ENCODE data around the gene MACO1. TPM values are rescaled to one million over a fixed set of nuclear protein-coding genes. Genes with fewer than 3 reads are reported as not detected.

MACO1 gene
- total and polyA plus RNA-seq, 2 donors, result 17.3 to 21.3 TPM

- Histone ChIP-seq H3K27me3 (ENCODE audit: control insufficient read depth in 2 of 2, insufficient read depth in 1 of 2, low read length in 1 of 2) (no peaks in the 10 kb centered on the region), H3K9me3 (ENCODE audit: control insufficient read depth in 2 of 2, insufficient read depth in 1 of 2, low read length in 1 of 2) (no peaks in the 10 kb centered on the region), H3K4me3 (ENCODE audit: low read length in 2 of 2) (no peak overlapping the region), H3K4me1 (ENCODE audit: control insufficient read depth in 2 of 2, insufficient read depth in 2 of 2, low read length in 2 of 2) (no peaks in the 10 kb centered on the region), H3K36me3 (ENCODE audit: control insufficient read depth in 2 of 2, insufficient read depth in 2 of 2, low read length in 1 of 2) (peaks cover 56 to 75% of the 10 kb centered on the region in 2 donors), H3K27ac (ENCODE audit: low read depth in 1 of 2, low read length in 1 of 2) (no peak overlapping the region)
- no peak for DNase-seq (ENCODE audit: low read depth in 6 of 9, low spot score in 9 of 9)
- WGBS, result 97% methylated on average over 8 of the region's 8 CpGs
Observed at GRCh38 chr1:25492323-25492722, 61.6 kb downstream of the MACO1 start.

- peaks cover 59 to 76% of the 10 kb centered on the region in 2 donors for H3K36me3 ChIP-seq (ENCODE audit: control insufficient read depth in 2 of 2, insufficient read depth in 2 of 2, low read length in 1 of 2)
- H3K4me1 ChIP-seq (ENCODE audit: control insufficient read depth in 2 of 2, insufficient read depth in 2 of 2, low read length in 2 of 2), result no peaks in the 10 kb centered on the region
- 93% methylated on average over 3 of the region's 3 CpGs for WGBS
- no peaks in the 10 kb centered on the region for H3K9me3 ChIP-seq (ENCODE audit: control insufficient read depth in 2 of 2, insufficient read depth in 1 of 2, low read length in 1 of 2)
- DNase-seq (ENCODE audit: low read depth in 6 of 9, low spot score in 9 of 9), result no peak
- no peaks in the 10 kb centered on the region for H3K27me3 ChIP-seq (ENCODE audit: control insufficient read depth in 2 of 2, insufficient read depth in 1 of 2, low read length in 1 of 2)
- H3K4me3 ChIP-seq (ENCODE audit: low read length in 2 of 2), result no peak overlapping the region
- peak overlapping the region; percentile 18 to 26 for H3K27ac ChIP-seq (ENCODE audit: low read depth in 1 of 2, low read length in 1 of 2)
Observed at GRCh38 chr1:25494952-25495351, 64.3 kb downstream of the MACO1 start.

GRCh38 chr1:25500694-25501093, 70.0 kb downstream of the MACO1 start:
- Histone ChIP-seq H3K4me3 (ENCODE audit: low read length in 2 of 2) (no peak overlapping the region), H3K27me3 (ENCODE audit: control insufficient read depth in 2 of 2, insufficient read depth in 1 of 2, low read length in 1 of 2) (no peaks in the 10 kb centered on the region), H3K36me3 (ENCODE audit: control insufficient read depth in 2 of 2, insufficient read depth in 2 of 2, low read length in 1 of 2) (peaks cover 28 to 49% of the 10 kb centered on the region in 2 donors), H3K4me1 (ENCODE audit: control insufficient read depth in 2 of 2, insufficient read depth in 2 of 2, low read length in 2 of 2) (peaks cover 2 to 14% of the 10 kb centered on the region in 2 donors), H3K27ac (ENCODE audit: low read depth in 1 of 2, low read length in 1 of 2) (no peak overlapping the region), H3K9me3 (ENCODE audit: control insufficient read depth in 2 of 2, insufficient read depth in 1 of 2, low read length in 1 of 2) (no peaks in the 10 kb centered on the region)
- no peak for DNase-seq (ENCODE audit: low read depth in 6 of 9, low spot score in 9 of 9)
- WGBS, result 95% methylated on average over 1 of the region's 1 CpG

GRCh38 chr1:25501235-25502058, 70.8 kb downstream of the MACO1 start:
- Histone ChIP-seq H3K4me1 (ENCODE audit: control insufficient read depth in 2 of 2, insufficient read depth in 2 of 2, low read length in 2 of 2) (peaks cover 2 to 22% of the 10 kb centered on the region in 2 donors), H3K4me3 (ENCODE audit: low read length in 2 of 2) (no peak overlapping the region), H3K27ac (ENCODE audit: low read depth in 1 of 2, low read length in 1 of 2) (no peak overlapping the region), H3K36me3 (ENCODE audit: control insufficient read depth in 2 of 2, insufficient read depth in 2 of 2, low read length in 1 of 2) (peaks cover 23 to 44% of the 10 kb centered on the region in 2 donors), H3K27me3 (ENCODE audit: control insufficient read depth in 2 of 2, insufficient read depth in 1 of 2, low read length in 1 of 2) (no peaks in the 10 kb centered on the region), H3K9me3 (ENCODE audit: control insufficient read depth in 2 of 2, insufficient read depth in 1 of 2, low read length in 1 of 2) (peaks cover 0 to 4% of the 10 kb centered on the region in 2 donors)
- DNase-seq (ENCODE audit: low read depth in 6 of 9, low spot score in 9 of 9), result no peak
- WGBS, result 95% methylated on average over 7 of the region's 7 CpGs

DNA sequence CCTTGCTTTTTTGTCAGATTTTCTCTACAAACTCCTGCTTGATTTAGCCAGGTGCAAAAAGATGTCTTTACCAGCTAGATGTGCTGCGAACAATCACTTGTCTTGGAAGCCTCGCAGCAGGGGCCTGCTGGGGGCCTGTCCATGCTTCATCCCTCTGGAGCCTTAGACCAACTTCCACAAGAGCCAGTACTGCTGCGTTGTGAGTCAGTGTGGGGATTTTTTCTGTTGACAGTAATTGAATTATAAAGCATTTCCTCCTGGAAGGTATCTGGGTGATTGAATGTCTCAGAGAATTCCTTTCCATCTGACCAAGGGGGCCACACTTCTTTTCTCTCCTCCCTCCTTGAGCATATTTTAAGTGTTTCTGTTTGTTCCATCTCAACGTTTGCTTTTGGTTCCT, 72.3 kb downstream of the MACO1 start:
- H3K27ac ChIP-seq (ENCODE audit: low read depth in 1 of 2, low read length in 1 of 2), result peak overlapping the region in 1 of 2 donors; percentile 21
- H3K27me3 ChIP-seq (ENCODE audit: control insufficient read depth in 2 of 2, insufficient read depth in 1 of 2, low read length in 1 of 2), result no peaks in the 10 kb centered on the region
- H3K4me3 ChIP-seq (ENCODE audit: low read length in 2 of 2), result no peak overlapping the region
- H3K4me1 ChIP-seq (ENCODE audit: control insufficient read depth in 2 of 2, insufficient read depth in 2 of 2, low read length in 2 of 2), result peaks cover 2 to 24% of the 10 kb centered on the region in 2 donors
- no peak for DNase-seq (ENCODE audit: low read depth in 6 of 9, low spot score in 9 of 9)
- peaks cover 18 to 33% of the 10 kb centered on the region in 2 donors for H3K36me3 ChIP-seq (ENCODE audit: control insufficient read depth in 2 of 2, insufficient read depth in 2 of 2, low read length in 1 of 2)
- peaks cover 0 to 4% of the 10 kb centered on the region in 2 donors for H3K9me3 ChIP-seq (ENCODE audit: control insufficient read depth in 2 of 2, insufficient read depth in 1 of 2, low read length in 1 of 2)
- 80% methylated on average over 4 of the region's 4 CpGs for WGBS

DNA sequence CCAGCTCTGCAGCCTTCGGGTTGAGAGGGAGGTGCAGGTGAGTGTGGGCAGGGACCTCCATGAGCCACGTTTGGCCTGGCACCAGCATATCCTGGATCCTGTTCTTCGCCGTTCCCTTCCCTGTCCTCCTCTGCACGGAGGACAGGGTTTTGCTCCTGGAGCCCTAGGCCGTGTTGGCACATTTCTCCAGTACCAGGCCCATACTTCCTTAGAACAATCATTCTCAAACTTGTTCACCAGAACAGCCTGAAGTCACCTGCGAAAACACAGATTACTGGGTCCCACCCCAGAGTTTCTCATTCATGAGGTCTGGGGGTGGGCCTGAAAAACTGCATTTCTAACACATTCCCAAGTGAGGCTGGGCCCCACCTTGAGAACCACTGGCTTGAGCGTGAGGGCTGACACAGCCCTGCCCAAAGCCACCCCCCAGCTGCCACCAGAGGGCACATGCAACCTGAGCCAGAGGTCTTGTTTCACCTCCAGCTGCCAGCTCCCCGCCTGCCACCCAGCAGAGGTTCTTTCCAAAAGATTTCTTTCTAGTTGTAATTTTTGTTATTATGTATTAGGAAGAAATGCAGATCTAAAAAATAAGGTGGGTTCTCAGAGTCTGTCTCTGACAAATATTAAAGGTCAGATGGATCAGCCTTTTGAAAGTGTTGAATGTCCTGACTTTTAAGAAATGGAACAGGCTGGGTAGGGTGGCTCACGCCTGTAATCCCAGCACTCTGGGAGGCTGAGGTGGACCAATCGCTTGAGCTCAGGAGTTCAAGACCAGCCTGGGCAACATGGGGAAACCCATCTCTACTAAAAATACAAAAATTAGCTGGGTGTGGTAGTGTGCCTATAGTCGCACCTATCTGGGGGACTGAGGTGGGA, 73.1 kb downstream of the MACO1 start:
- DNase-seq (ENCODE audit: low read depth in 6 of 9, low spot score in 9 of 9), result peak in 8 of 9 donors; percentile 33 to 77 (median 46)
- peak overlapping the region in 1 of 2 donors; percentile 21 for H3K27ac ChIP-seq (ENCODE audit: low read depth in 1 of 2, low read length in 1 of 2)
- peaks cover 13 to 25% of the 10 kb centered on the region in 2 donors for H3K36me3 ChIP-seq (ENCODE audit: control insufficient read depth in 2 of 2, insufficient read depth in 2 of 2, low read length in 1 of 2)
- H3K4me3 ChIP-seq (ENCODE audit: low read length in 2 of 2), result no peak overlapping the region
- 95% methylated on average over 12 of the region's 12 CpGs for WGBS
- H3K9me3 ChIP-seq (ENCODE audit: control insufficient read depth in 2 of 2, insufficient read depth in 1 of 2, low read length in 1 of 2), result peaks cover 0 to 4% of the 10 kb centered on the region in 2 donors
- peaks cover 2 to 24% of the 10 kb centered on the region in 2 donors for H3K4me1 ChIP-seq (ENCODE audit: control insufficient read depth in 2 of 2, insufficient read depth in 2 of 2, low read length in 2 of 2)
- H3K27me3 ChIP-seq (ENCODE audit: control insufficient read depth in 2 of 2, insufficient read depth in 1 of 2, low read length in 1 of 2), result no peaks in the 10 kb centered on the region

GRCh38 chr1:25504706-25505595, 74.3 kb downstream of the MACO1 start:
- Histone ChIP-seq H3K4me3 (ENCODE audit: low read length in 2 of 2) (no peak overlapping the region), H3K4me1 (ENCODE audit: control insufficient read depth in 2 of 2, insufficient read depth in 2 of 2, low read length in 2 of 2) (peaks cover 2 to 24% of the 10 kb centered on the region in 2 donors), H3K27ac (ENCODE audit: low read depth in 1 of 2, low read length in 1 of 2) (no peak overlapping the region), H3K9me3 (ENCODE audit: control insufficient read depth in 2 of 2, insufficient read depth in 1 of 2, low read length in 1 of 2) (peaks cover 0 to 4% of the 10 kb centered on the region in 2 donors), H3K36me3 (ENCODE audit: control insufficient read depth in 2 of 2, insufficient read depth in 2 of 2, low read length in 1 of 2) (peaks cover 9 to 21% of the 10 kb centered on the region in 2 donors), H3K27me3 (ENCODE audit: control insufficient read depth in 2 of 2, insufficient read depth in 1 of 2, low read length in 1 of 2) (no peaks in the 10 kb centered on the region)
- no peak for DNase-seq (ENCODE audit: low read depth in 6 of 9, low spot score in 9 of 9)
- 84% methylated on average over 9 of the region's 9 CpGs for WGBS

GRCh38 chr1:25505656-25506385, 75.1 kb downstream of the MACO1 start:
- WGBS, result 75% methylated on average over 14 of the region's 14 CpGs
- DNase-seq (ENCODE audit: low read depth in 6 of 9, low spot score in 9 of 9), result no peak
- peaks cover 0 to 4% of the 10 kb centered on the region in 2 donors for H3K9me3 ChIP-seq (ENCODE audit: control insufficient read depth in 2 of 2, insufficient read depth in 1 of 2, low read length in 1 of 2)
- peak overlapping the region in 1 of 2 donors; percentile 60 for H3K27ac ChIP-seq (ENCODE audit: low read depth in 1 of 2, low read length in 1 of 2)
- no peak overlapping the region for H3K4me3 ChIP-seq (ENCODE audit: low read length in 2 of 2)
- H3K27me3 ChIP-seq (ENCODE audit: control insufficient read depth in 2 of 2, insufficient read depth in 1 of 2, low read length in 1 of 2), result no peaks in the 10 kb centered on the region
- peaks cover 9 to 12% of the 10 kb centered on the region in 2 donors for H3K36me3 ChIP-seq (ENCODE audit: control insufficient read depth in 2 of 2, insufficient read depth in 2 of 2, low read length in 1 of 2)
- H3K4me1 ChIP-seq (ENCODE audit: control insufficient read depth in 2 of 2, insufficient read depth in 2 of 2, low read length in 2 of 2), result peaks cover 2 to 24% of the 10 kb centered on the region in 2 donors

Measured in thymus (tissue), 11 donors.